HFF-Myc (cell line): ENCODE measurements around the gene CDKN2AIP.
"Not testable (repeated sequence)": the region's sequence is repeated elsewhere in the genome, so short reads cannot be mapped to it uniquely, and the experiment has no call there.

Experiments
- DNase-seq: peaks from one replicate; pipeline ENCODE4 v3.0.0-alpha.2; 2011; ENCODE audit warnings: low read depth; ENCODE audit errors: extremely low read depth
- H3K4me3 ChIP-seq: replicated peaks from 2 replicates; pipeline ENCODE4 v1.5.1; 2011; ENCODE audit warnings: low read depth, mild to moderate bottlenecking, control low read depth, low read length
- TF ChIP-seq, protein P1 (sequence below): IDR thresholded peaks from 2 replicates; pipeline ENCODE4 v1.5.1; 2012; ENCODE audit warnings: mild to moderate bottlenecking, low read depth, low read length, control low read depth; ENCODE audit errors: missing control alignments

CDKN2AIP gene

DNA sequence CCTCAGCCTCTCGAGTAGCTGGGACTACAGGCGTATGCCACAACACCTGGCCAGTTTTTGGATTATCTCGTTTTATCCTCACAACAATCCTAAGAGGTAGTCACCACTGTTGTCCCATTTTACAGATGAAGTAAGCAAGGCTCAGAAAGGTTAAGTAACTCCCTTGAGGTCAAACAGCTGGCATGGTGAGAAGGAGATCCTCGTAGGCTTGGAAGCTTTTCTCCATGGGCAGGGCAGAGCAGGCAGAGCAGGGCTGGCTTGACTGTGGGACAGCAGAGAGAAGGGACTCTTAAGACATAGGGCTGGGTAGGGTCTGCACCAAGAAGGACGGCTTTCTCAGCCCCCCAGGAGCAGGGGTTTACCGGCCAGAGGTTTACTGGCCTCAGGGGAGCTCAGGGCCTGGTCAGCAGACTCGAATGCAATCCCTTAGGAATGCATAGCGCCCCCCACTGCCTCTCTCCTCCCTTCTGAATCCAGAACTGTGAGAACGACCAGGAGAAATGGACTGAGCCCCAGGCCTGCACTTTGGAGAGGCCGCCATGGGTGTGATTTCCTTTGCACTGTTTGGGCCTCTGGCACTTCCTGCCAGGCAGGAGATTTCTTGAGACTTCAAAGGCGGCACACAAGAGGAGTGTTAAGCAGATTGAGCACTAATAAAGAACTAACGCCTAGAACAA is 14.0 kb upstream of the CDKN2AIP start:
- no peak overlapping the region for H3K4me3 ChIP-seq
- no peak for DNase-seq
- TF ChIP-seq, protein P1, sequence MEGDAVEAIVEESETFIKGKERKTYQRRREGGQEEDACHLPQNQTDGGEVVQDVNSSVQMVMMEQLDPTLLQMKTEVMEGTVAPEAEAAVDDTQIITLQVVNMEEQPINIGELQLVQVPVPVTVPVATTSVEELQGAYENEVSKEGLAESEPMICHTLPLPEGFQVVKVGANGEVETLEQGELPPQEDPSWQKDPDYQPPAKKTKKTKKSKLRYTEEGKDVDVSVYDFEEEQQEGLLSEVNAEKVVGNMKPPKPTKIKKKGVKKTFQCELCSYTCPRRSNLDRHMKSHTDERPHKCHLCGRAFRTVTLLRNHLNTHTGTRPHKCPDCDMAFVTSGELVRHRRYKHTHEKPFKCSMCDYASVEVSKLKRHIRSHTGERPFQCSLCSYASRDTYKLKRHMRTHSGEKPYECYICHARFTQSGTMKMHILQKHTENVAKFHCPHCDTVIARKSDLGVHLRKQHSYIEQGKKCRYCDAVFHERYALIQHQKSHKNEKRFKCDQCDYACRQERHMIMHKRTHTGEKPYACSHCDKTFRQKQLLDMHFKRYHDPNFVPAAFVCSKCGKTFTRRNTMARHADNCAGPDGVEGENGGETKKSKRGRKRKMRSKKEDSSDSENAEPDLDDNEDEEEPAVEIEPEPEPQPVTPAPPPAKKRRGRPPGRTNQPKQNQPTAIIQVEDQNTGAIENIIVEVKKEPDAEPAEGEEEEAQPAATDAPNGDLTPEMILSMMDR: no peak

- DNase-seq: no peak
- TF ChIP-seq, protein P1: no peak
- no peak overlapping the region for H3K4me3 ChIP-seq
Measured at GRCh38 chr4:183430994-183431347, 13.5 kb upstream of the CDKN2AIP start.

DNA sequence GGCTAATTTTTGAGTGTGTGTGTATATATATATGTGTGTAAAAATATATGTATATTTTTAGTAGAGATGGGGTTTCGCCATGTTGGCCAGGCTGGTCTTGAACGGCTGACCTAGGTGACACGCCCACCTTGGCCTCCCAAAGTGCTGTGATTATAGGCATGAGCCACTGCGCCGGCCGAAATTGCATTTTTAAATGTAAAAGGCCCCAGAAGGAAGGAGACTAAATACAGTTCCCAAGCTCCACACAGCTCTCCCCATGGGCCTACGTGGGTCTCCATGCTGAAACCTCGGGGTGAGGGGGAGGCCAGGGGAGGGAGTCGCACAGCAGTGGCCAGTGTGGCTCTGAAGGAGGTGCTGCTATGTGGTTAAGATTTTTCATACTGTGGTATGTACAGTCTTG is 12.8 kb upstream of the CDKN2AIP start:
- TF ChIP-seq, protein P1: no peak
- no peak for DNase-seq
- H3K4me3 ChIP-seq: no peak overlapping the region

GRCh38 chr4:183433183-183433582 is 11.3 kb upstream of the CDKN2AIP start:
- DNase-seq, H3K4me3 ChIP-seq: not testable (repeated sequence)

- no peak for DNase-seq
- no peak overlapping the region for H3K4me3 ChIP-seq
- TF ChIP-seq, protein P1: no peak
Measured at GRCh38 chr4:183434264-183434663, 10.2 kb upstream of the CDKN2AIP start.

- no peak overlapping the region for H3K4me3 ChIP-seq
- DNase-seq: no peak
- TF ChIP-seq, protein P1: no peak
Measured at GRCh38 chr4:183434666-183435190, 9.7 kb upstream of the CDKN2AIP start.

DNA sequence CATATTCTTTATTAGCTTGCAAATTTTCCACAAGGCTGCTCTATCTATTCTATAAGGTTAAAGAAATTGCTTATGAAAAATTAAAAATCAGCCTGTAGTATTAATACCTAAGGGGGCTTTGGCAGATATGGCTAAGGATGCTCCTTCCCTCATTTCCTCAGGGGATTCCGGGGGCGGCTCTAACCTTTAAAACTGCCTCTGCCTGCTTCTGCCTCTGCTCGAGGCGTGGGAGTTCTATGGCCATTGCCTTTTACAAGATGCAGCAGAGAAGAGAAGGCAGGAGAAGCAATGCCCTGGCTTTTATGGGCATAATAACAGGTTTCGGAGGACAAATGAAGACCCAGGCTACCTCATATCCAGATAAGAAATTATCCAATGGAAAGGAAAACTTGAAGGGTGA is 8.6 kb upstream of the CDKN2AIP start:
- H3K4me3 ChIP-seq: no peak overlapping the region
- DNase-seq: no peak
- TF ChIP-seq, protein P1: no peak
